ENCODE measurements around the gene EN1.

The EN1 gene

GRCh38 chr2:118822572-118822971 lies 24.9 kb downstream of the EN1 start:
- Mint-ChIP-seq H3K9me3 (no peaks in the 10 kb centered on the region), H3K4me1 (no peaks in the 10 kb centered on the region), H3K27me3 (peaks cover 43% of the 10 kb centered on the region), H3K4me3 (no peak overlapping the region), H3K27ac (no peak overlapping the region), H3K36me3 (no peaks in the 10 kb centered on the region)

DNA sequence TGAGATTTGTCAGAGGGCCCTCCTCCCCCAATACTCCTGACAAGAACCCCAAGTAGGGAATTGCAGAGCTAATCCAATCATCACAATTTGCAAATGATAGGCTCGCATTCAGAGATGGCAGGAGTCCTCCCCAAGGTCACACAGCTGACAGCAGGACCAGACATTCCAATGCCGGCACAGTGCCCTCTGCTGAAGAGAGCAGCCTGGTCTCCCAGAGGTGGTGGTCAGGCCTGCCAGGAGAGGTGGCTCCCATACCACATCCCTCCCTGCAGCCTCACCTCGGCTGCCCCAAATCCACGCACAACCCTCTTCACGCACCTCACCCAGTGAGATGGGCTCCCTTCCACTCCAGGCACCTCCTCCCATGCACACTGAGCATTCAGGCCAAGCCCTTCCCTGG lies 25.4 kb downstream of the EN1 start:
- no peaks in the 10 kb centered on the region for H3K9me3 Mint-ChIP-seq
- H3K4me3 Mint-ChIP-seq, result no peak overlapping the region
- H3K27ac Mint-ChIP-seq, result no peak overlapping the region
- no peaks in the 10 kb centered on the region for H3K36me3 Mint-ChIP-seq
- H3K4me1 Mint-ChIP-seq, result no peaks in the 10 kb centered on the region
- H3K27me3 Mint-ChIP-seq, result peaks cover 43% of the 10 kb centered on the region

DNA sequence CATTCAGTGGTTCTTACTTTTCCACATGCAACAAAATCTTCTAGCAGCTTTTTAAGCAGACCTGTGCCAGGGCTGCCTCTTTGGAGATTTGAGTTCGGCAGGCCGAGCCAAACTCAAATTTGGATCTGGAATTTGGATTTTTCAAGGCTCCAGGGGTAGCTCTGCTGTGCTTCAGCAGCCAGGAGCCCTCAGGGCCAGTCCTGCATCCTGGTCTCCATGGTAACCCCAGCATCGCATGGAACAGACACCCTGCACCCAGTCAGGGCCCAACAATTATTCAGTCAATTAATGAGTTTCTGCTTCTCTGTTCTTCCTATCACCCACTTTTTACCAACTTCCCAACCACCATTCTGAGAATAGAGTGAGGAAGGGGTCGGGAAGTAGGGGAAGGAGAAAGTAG lies 30.0 kb downstream of the EN1 start:
- H3K4me3 Mint-ChIP-seq, result no peak overlapping the region
- H3K27ac Mint-ChIP-seq, result no peak overlapping the region
- H3K27me3 Mint-ChIP-seq, result peaks cover 40% of the 10 kb centered on the region

GRCh38 chr2:118816669-118817068 lies 30.8 kb downstream of the EN1 start:
- no peaks in the 10 kb centered on the region for H3K9me3 Mint-ChIP-seq
- H3K36me3 Mint-ChIP-seq, result no peaks in the 10 kb centered on the region
- H3K27ac Mint-ChIP-seq, result no peak overlapping the region
- H3K4me3 Mint-ChIP-seq, result no peak overlapping the region
- peaks cover 45% of the 10 kb centered on the region for H3K27me3 Mint-ChIP-seq
- no peaks in the 10 kb centered on the region for H3K4me1 Mint-ChIP-seq

More for the DNA sequence above, 30.0 kb downstream of the EN1 start:
- Mint-ChIP-seq H3K4me1 (no peaks in the 10 kb centered on the region), H3K36me3 (no peaks in the 10 kb centered on the region), H3K9me3 (no peaks in the 10 kb centered on the region)

DNA sequence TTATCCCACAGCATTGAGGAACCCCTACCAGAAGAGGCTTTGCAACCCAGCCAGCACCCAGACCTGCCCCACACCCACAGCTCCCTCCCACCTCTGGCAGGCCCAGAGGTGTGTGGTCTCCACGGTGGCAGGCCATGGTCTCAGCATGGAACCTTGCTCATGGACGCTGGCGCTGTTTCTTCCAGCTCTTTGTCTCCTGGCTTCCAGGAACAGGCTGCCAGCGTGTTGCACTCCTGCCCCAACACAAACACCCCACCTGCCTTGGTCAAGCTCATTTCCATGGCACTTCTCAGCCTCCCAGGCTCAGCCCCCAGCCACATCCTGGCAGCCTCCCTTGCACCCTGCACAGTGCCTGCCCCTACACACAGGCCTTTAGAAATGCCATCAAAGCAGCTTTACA lies 31.7 kb downstream of the EN1 start:
- Mint-ChIP-seq H3K4me3 (no peak overlapping the region), H3K9me3 (no peaks in the 10 kb centered on the region), H3K27ac (no peak overlapping the region), H3K27me3 (peaks cover 43% of the 10 kb centered on the region), H3K36me3 (no peaks in the 10 kb centered on the region), H3K4me1 (no peaks in the 10 kb centered on the region)

GRCh38 chr2:118815314-118815713 lies 32.1 kb downstream of the EN1 start:
- H3K27me3 Mint-ChIP-seq, result peaks cover 43% of the 10 kb centered on the region
- H3K4me1 Mint-ChIP-seq, result no peaks in the 10 kb centered on the region
- H3K9me3 Mint-ChIP-seq, result no peaks in the 10 kb centered on the region
- no peak overlapping the region for H3K27ac Mint-ChIP-seq
- no peak overlapping the region for H3K4me3 Mint-ChIP-seq
- no peaks in the 10 kb centered on the region for H3K36me3 Mint-ChIP-seq

DNA sequence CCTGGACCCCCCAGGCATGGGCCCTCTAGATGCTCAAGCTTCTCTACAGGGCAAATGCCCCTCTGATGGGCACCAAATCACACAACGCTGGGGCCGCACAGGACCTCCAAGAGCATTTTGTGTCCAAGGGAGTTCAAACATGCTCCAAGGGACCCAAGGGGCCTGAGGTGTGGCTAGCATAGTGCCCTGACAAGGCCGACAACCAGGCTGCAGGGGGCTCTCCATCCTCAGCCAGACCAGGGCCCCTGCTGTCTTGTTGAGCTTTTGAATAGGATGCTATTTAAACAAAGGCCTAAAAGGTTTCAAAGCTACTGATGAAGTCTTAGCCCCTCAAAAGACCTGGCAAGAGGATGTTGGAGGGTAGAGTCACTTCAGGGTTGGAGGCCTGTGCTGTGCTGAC lies 33.1 kb downstream of the EN1 start:
- H3K4me3 Mint-ChIP-seq, result no peak overlapping the region
- peaks cover 45% of the 10 kb centered on the region for H3K27me3 Mint-ChIP-seq
- no peaks in the 10 kb centered on the region for H3K9me3 Mint-ChIP-seq
- H3K4me1 Mint-ChIP-seq, result no peaks in the 10 kb centered on the region
- no peaks in the 10 kb centered on the region for H3K36me3 Mint-ChIP-seq
- no peak overlapping the region for H3K27ac Mint-ChIP-seq

- Mint-ChIP-seq H3K4me3 (no peak overlapping the region), H3K9me3 (no peaks in the 10 kb centered on the region), H3K36me3 (no peaks in the 10 kb centered on the region), H3K27ac (no peak overlapping the region), H3K27me3 (peaks cover 40% of the 10 kb centered on the region), H3K4me1 (no peaks in the 10 kb centered on the region)
Observed at GRCh38 chr2:118813601-118814339, 33.7 kb downstream of the EN1 start.

DNA sequence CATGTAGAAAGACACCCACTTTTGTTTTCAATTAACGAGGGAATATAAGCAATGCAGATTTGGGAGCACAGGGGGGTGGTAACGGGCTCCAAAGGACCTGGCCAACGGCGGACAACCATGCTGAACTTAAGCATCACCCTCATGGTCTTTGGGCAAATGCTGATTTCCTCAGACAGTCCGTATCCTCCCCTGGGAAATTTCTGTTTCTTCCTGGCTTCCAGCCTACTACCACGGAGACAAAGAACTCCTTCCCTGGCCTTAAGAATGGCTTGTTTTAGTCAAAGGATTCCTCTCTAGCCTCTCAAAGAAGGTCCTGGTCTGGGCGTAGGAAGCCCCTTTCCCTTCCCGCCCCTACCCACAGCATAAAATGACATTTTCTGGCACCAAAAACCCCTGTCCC lies 34.3 kb downstream of the EN1 start:
- Mint-ChIP-seq H3K4me3 (no peak overlapping the region), H3K4me1 (peaks cover 1% of the 10 kb centered on the region), H3K27me3 (peaks cover 34% of the 10 kb centered on the region), H3K27ac (no peak overlapping the region), H3K36me3 (no peaks in the 10 kb centered on the region), H3K9me3 (no peaks in the 10 kb centered on the region)

DNA sequence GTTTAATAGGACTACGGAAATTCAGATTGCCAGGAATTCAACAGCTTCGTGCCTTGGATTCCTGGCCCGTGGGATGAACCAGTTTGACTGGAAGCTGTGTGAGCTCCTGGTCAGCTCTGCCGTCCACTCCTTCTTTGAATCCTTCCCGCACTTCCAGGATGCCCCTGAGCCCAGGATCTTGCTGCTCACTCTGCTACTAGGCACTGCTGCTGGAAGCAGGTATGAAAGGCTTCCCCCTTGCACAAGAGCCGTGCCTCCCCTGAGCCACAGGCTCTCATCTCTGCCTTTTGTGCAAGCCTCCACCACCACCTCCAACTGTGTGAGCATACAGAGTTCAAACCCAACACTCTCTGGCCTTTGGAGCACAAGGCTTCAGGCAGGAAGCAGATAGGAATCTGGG lies 34.9 kb downstream of the EN1 start:
- Mint-ChIP-seq H3K4me1 (peaks cover 4% of the 10 kb centered on the region), H3K27ac (no peak overlapping the region), H3K9me3 (no peaks in the 10 kb centered on the region), H3K4me3 (no peak overlapping the region), H3K27me3 (peaks cover 37% of the 10 kb centered on the region), H3K36me3 (no peaks in the 10 kb centered on the region)

- H3K27ac Mint-ChIP-seq, result no peak overlapping the region
- no peaks in the 10 kb centered on the region for H3K36me3 Mint-ChIP-seq
- no peak overlapping the region for H3K4me3 Mint-ChIP-seq
- H3K27me3 Mint-ChIP-seq, result peaks cover 39% of the 10 kb centered on the region
- H3K9me3 Mint-ChIP-seq, result no peaks in the 10 kb centered on the region
- H3K4me1 Mint-ChIP-seq, result peaks cover 4% of the 10 kb centered on the region
Observed at GRCh38 chr2:118811514-118812115, 35.8 kb downstream of the EN1 start.

DNA sequence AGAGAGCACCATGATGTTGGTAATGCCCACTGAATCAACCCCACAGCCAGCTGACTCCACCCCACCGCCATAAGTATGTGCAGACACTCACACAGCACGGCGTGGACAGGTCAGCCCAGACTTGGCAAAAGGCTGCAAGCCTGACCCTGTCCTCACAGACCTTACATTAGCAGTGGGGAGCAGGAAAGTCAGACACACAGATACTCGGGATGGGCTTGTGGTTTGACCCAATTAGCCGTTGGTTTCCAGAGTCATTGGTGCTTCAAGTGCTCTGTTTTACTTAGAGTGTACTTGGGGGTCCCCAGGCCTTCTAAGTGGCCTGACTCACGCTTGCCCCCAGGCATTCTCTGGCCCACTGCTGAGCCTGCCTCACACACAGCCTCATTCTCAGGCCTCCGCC lies 36.7 kb downstream of the EN1 start:
- H3K9me3 Mint-ChIP-seq, result no peaks in the 10 kb centered on the region
- peaks cover 43% of the 10 kb centered on the region for H3K27me3 Mint-ChIP-seq
- H3K4me1 Mint-ChIP-seq, result peaks cover 4% of the 10 kb centered on the region
- no peak overlapping the region for H3K4me3 Mint-ChIP-seq
- H3K36me3 Mint-ChIP-seq, result no peaks in the 10 kb centered on the region
- no peak overlapping the region for H3K27ac Mint-ChIP-seq

DNA sequence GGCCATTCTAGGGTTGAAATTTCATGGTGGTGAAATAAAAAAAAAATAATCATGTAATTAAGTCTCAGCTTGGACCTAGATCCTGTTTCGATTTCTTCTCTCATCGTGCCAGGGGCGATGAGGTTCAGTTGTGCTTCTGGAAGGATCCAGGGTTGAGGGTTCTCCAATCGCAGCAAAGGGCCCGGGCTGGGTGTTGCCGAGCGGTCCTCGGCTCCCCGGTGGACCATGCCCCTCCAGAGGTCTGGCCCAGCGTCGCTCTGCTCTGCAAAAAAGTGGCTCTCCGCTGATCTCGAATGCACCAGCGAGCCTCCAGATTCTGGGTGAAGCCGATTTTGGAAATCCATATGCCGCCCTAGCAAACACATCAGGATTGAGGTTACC lies 39.0 kb downstream of the EN1 start:
- Mint-ChIP-seq H3K9me3 (no peaks in the 10 kb centered on the region), H3K4me3 (peak overlapping the region; percentile 66), H3K27me3 (peaks cover 42% of the 10 kb centered on the region)

DNA sequence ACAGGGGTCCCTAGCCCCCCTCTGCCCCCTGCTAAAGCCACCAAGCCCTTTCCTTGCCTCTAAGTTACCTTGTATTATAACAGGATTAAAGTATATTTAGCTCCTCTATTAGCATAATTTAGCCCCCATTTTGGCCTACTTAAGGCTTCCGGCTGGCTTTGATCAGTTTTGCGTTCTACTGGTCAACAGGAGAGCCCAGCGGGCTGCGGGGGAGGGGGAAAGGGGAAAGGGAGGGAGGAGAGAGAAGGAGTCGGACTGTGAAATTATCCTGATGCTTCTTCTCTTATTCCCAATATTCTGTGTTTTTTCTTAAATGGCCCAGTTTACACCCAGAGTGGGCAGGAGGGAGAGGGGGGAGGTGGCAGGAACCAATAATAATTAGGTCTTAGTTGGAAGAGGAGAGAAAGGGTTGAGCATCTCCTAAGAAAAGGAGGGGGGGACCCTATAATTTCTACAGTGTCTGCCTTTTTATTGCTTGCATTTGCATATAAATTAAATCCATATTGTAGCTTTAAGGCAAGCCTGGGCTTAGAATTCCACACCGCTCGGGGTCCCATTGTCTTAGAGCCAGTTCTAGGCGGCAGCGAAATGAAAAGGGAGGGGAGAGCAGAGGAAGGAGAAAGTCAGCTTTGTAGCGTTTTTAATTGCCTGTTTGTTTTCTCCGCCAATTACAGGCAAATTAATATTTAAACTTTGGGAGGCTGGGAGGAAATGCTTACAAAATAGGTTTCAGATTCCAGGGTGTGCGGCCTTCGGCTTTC lies 39.6 kb downstream of the EN1 start:
- Mint-ChIP-seq H3K36me3 (no peaks in the 10 kb centered on the region), H3K9me3 (no peaks in the 10 kb centered on the region), H3K27me3 (peaks cover 39% of the 10 kb centered on the region), H3K4me1 (peaks cover 4% of the 10 kb centered on the region), H3K27ac (no peak overlapping the region), H3K4me3 (peak overlapping the region; percentile 66)

More for the DNA sequence above, 39.0 kb downstream of the EN1 start:
- Mint-ChIP-seq H3K4me1 (peaks cover 4% of the 10 kb centered on the region), H3K27ac (no peak overlapping the region), H3K36me3 (no peaks in the 10 kb centered on the region)

GRCh38 chr2:118806797-118807667 lies 40.4 kb downstream of the EN1 start:
- Mint-ChIP-seq H3K36me3 (no peaks in the 10 kb centered on the region), H3K27me3 (peaks cover 32% of the 10 kb centered on the region), H3K27ac (no peak overlapping the region), H3K4me1 (peaks cover 4% of the 10 kb centered on the region), H3K4me3 (no peak overlapping the region), H3K9me3 (no peaks in the 10 kb centered on the region)
